ENCODE data around the gene ATP8A2.
"Not testable (repeated sequence)": the region's sequence is repeated elsewhere in the genome, so short reads cannot be mapped to it uniquely, and the experiment has no call there.

The ATP8A2 gene

GRCh38 chr13:25951831-25952230 lies 580.1 kb downstream of the ATP8A2 start:
- Histone ChIP-seq H3K9ac (ENCODE audit: low read length in 5 of 5) (no peak overlapping the region), H3K27ac (ENCODE audit: low read depth, low read length) (no peak overlapping the region), H3K4me3 (ENCODE audit: low read depth in 1 of 5, low read length in 5 of 5) (no peak overlapping the region), H3K9me3 (ENCODE audit: control insufficient read depth in 5 of 5, low read length in 5 of 5) (peaks cover 3 to 19% (median 4%) of the 10 kb centered on the region in 5 donors), H3K4me1 (ENCODE audit: control insufficient read depth in 5 of 5, insufficient read depth in 5 of 5, low read length in 5 of 5) (no peaks in the 10 kb centered on the region), H3K36me3 (ENCODE audit: control insufficient read depth in 5 of 5, insufficient read depth in 5 of 5, low read length in 5 of 5) (no peaks in the 10 kb centered on the region), H3K27me3 (ENCODE audit: control insufficient read depth in 5 of 5, insufficient read depth in 4 of 5, low read length in 5 of 5) (peaks cover 0 to 14% (median 6%) of the 10 kb centered on the region in 5 donors)

GRCh38 chr13:25954080-25954479 lies 582.3 kb downstream of the ATP8A2 start:
- not testable (repeated sequence) for H3K27ac ChIP-seq (ENCODE audit: low read depth, low read length); H3K4me1 ChIP-seq (ENCODE audit: control insufficient read depth in 5 of 5, insufficient read depth in 5 of 5, low read length in 5 of 5); H3K27me3 ChIP-seq (ENCODE audit: control insufficient read depth in 5 of 5, insufficient read depth in 4 of 5, low read length in 5 of 5); H3K9ac ChIP-seq (ENCODE audit: low read length in 5 of 5); H3K4me3 ChIP-seq (ENCODE audit: low read depth in 1 of 5, low read length in 5 of 5); H3K36me3 ChIP-seq (ENCODE audit: control insufficient read depth in 5 of 5, insufficient read depth in 5 of 5, low read length in 5 of 5)
- H3K9me3 ChIP-seq (ENCODE audit: control insufficient read depth in 5 of 5, low read length in 5 of 5): peaks cover 3 to 13% (median 4%) of the 10 kb centered on the region in 5 donors

DNA sequence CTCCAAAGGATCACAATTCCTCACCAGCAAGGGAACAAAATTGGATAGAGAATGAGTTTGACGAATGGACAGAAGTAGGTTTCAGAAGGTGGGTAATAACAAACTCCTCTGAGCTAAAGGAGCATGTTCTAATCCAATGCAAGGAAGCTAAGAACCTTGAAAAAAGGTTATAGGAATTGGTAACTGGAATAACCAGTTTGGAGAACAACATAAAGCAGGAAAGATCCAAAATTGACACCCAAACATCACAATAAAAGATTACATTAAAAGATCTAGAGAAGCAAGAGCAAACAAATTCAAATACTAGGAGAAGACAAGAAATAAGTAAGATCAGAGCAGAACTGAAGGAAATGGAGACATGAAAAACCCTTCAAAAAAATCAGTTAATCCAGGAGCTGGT lies 583.2 kb downstream of the ATP8A2 start:
- not testable (repeated sequence) for H3K9ac ChIP-seq (ENCODE audit: low read length in 5 of 5); H3K4me3 ChIP-seq (ENCODE audit: low read depth in 1 of 5, low read length in 5 of 5); H3K27ac ChIP-seq (ENCODE audit: low read depth, low read length); H3K36me3 ChIP-seq (ENCODE audit: control insufficient read depth in 5 of 5, insufficient read depth in 5 of 5, low read length in 5 of 5); H3K27me3 ChIP-seq (ENCODE audit: control insufficient read depth in 5 of 5, insufficient read depth in 4 of 5, low read length in 5 of 5); H3K4me1 ChIP-seq (ENCODE audit: control insufficient read depth in 5 of 5, insufficient read depth in 5 of 5, low read length in 5 of 5)
- H3K9me3 ChIP-seq (ENCODE audit: control insufficient read depth in 5 of 5, low read length in 5 of 5): peaks cover 3 to 13% (median 4%) of the 10 kb centered on the region in 5 donors

- Histone ChIP-seq H3K4me1 (ENCODE audit: control insufficient read depth in 5 of 5, insufficient read depth in 5 of 5, low read length in 5 of 5) (peaks cover 0 to 11% (median 7%) of the 10 kb centered on the region in 5 donors), H3K4me3 (ENCODE audit: low read depth in 1 of 5, low read length in 5 of 5) (no peak overlapping the region), H3K27ac (ENCODE audit: low read depth, low read length) (no peak overlapping the region), H3K36me3 (ENCODE audit: control insufficient read depth in 5 of 5, insufficient read depth in 5 of 5, low read length in 5 of 5) (no peaks in the 10 kb centered on the region), H3K9ac (ENCODE audit: low read length in 5 of 5) (no peak overlapping the region), H3K9me3 (ENCODE audit: control insufficient read depth in 5 of 5, low read length in 5 of 5) (no peaks in the 10 kb centered on the region), H3K27me3 (ENCODE audit: control insufficient read depth in 5 of 5, insufficient read depth in 4 of 5, low read length in 5 of 5) (no peaks in the 10 kb centered on the region)
These were observed 587.2 kb downstream of the ATP8A2 start for GRCh38 chr13:25958986-25959385.

GRCh38 chr13:25961294-25961693 lies 589.5 kb downstream of the ATP8A2 start:
- no peak overlapping the region for H3K27ac ChIP-seq (ENCODE audit: low read depth, low read length)
- no peak overlapping the region for H3K9ac ChIP-seq (ENCODE audit: low read length in 5 of 5)
- H3K27me3 ChIP-seq (ENCODE audit: control insufficient read depth in 5 of 5, insufficient read depth in 4 of 5, low read length in 5 of 5): no peaks in the 10 kb centered on the region
- no peak overlapping the region for H3K4me3 ChIP-seq (ENCODE audit: low read depth in 1 of 5, low read length in 5 of 5)
- H3K36me3 ChIP-seq (ENCODE audit: control insufficient read depth in 5 of 5, insufficient read depth in 5 of 5, low read length in 5 of 5): no peaks in the 10 kb centered on the region
- H3K4me1 ChIP-seq (ENCODE audit: control insufficient read depth in 5 of 5, insufficient read depth in 5 of 5, low read length in 5 of 5): peaks cover 0 to 17% (median 8%) of the 10 kb centered on the region in 5 donors
- no peaks in the 10 kb centered on the region for H3K9me3 ChIP-seq (ENCODE audit: control insufficient read depth in 5 of 5, low read length in 5 of 5)

DNA sequence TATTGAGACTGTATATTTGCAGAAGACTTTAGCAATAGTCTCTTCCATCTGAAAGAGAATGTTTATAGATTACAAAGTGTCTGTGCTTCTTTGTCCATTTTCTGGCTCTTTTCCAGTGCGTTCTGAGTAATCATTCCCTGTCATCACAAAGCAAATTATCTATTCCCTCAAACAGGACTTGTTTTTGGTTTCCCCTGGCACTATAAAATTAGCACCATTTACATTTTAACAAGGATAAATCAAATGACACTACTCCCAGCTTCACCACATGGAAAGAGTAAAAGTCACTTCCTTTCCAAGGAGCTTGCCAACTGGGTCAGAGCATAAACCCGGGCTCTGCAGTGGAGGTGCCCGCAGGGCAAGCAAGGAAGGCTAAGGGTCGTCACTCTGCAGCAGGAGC lies 591.9 kb downstream of the ATP8A2 start:
- H3K27me3 ChIP-seq (ENCODE audit: control insufficient read depth in 5 of 5, insufficient read depth in 4 of 5, low read length in 5 of 5): no peaks in the 10 kb centered on the region
- no peak overlapping the region for H3K9ac ChIP-seq (ENCODE audit: low read length in 5 of 5)
- H3K4me3 ChIP-seq (ENCODE audit: low read depth in 1 of 5, low read length in 5 of 5): no peak overlapping the region
- H3K9me3 ChIP-seq (ENCODE audit: control insufficient read depth in 5 of 5, low read length in 5 of 5): no peaks in the 10 kb centered on the region
- H3K27ac ChIP-seq (ENCODE audit: low read depth, low read length): no peak overlapping the region
- H3K4me1 ChIP-seq (ENCODE audit: control insufficient read depth in 5 of 5, insufficient read depth in 5 of 5, low read length in 5 of 5): peaks cover 0 to 17% (median 8%) of the 10 kb centered on the region in 5 donors
- H3K36me3 ChIP-seq (ENCODE audit: control insufficient read depth in 5 of 5, insufficient read depth in 5 of 5, low read length in 5 of 5): no peaks in the 10 kb centered on the region

DNA sequence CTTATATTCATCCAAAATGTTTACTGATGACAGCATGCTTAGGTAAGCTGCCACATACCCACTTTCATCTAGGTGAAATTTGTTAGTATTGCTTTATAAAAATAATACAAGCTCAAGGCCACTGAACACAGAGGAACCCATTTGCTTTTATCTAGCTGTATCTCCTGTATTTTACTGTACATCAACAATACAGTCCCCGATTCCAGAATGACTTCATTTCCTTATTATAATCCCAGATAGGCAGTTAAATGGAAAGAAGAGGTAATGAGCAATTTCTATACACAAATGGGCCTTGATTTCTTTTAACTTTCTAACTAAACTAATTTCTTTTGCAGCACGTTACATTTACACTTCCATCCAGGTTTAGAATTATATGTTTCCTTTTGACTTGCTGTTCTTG lies 593.8 kb downstream of the ATP8A2 start:
- Histone ChIP-seq H3K4me1 (ENCODE audit: control insufficient read depth in 5 of 5, insufficient read depth in 5 of 5, low read length in 5 of 5) (peaks cover 0 to 17% (median 8%) of the 10 kb centered on the region in 5 donors), H3K27me3 (ENCODE audit: control insufficient read depth in 5 of 5, insufficient read depth in 4 of 5, low read length in 5 of 5) (peaks cover 0 to 2% (median 0%) of the 10 kb centered on the region in 5 donors), H3K9me3 (ENCODE audit: control insufficient read depth in 5 of 5, low read length in 5 of 5) (no peaks in the 10 kb centered on the region), H3K27ac (ENCODE audit: low read depth, low read length) (no peak overlapping the region), H3K36me3 (ENCODE audit: control insufficient read depth in 5 of 5, insufficient read depth in 5 of 5, low read length in 5 of 5) (no peaks in the 10 kb centered on the region), H3K9ac (ENCODE audit: low read length in 5 of 5) (no peak overlapping the region), H3K4me3 (ENCODE audit: low read depth in 1 of 5, low read length in 5 of 5) (no peak overlapping the region)

- H3K9me3 ChIP-seq (ENCODE audit: control insufficient read depth in 5 of 5, low read length in 5 of 5): no peaks in the 10 kb centered on the region
- peaks cover 0 to 17% (median 8%) of the 10 kb centered on the region in 5 donors for H3K4me1 ChIP-seq (ENCODE audit: control insufficient read depth in 5 of 5, insufficient read depth in 5 of 5, low read length in 5 of 5)
- no peak overlapping the region for H3K27ac ChIP-seq (ENCODE audit: low read depth, low read length)
- no peak overlapping the region for H3K4me3 ChIP-seq (ENCODE audit: low read depth in 1 of 5, low read length in 5 of 5)
- H3K36me3 ChIP-seq (ENCODE audit: control insufficient read depth in 5 of 5, insufficient read depth in 5 of 5, low read length in 5 of 5): no peaks in the 10 kb centered on the region
- no peak overlapping the region for H3K9ac ChIP-seq (ENCODE audit: low read length in 5 of 5)
- H3K27me3 ChIP-seq (ENCODE audit: control insufficient read depth in 5 of 5, insufficient read depth in 4 of 5, low read length in 5 of 5): peaks cover 0 to 2% (median 0%) of the 10 kb centered on the region in 5 donors
These were observed 594.3 kb downstream of the ATP8A2 start for GRCh38 chr13:25966086-25966485.

- Histone ChIP-seq H3K4me1 (ENCODE audit: control insufficient read depth in 5 of 5, insufficient read depth in 5 of 5, low read length in 5 of 5) (peaks cover 0 to 17% (median 8%) of the 10 kb centered on the region in 5 donors), H3K4me3 (ENCODE audit: low read depth in 1 of 5, low read length in 5 of 5) (no peak overlapping the region), H3K9ac (ENCODE audit: low read length in 5 of 5) (no peak overlapping the region), H3K36me3 (ENCODE audit: control insufficient read depth in 5 of 5, insufficient read depth in 5 of 5, low read length in 5 of 5) (no peaks in the 10 kb centered on the region), H3K27me3 (ENCODE audit: control insufficient read depth in 5 of 5, insufficient read depth in 4 of 5, low read length in 5 of 5) (peaks cover 0 to 2% (median 0%) of the 10 kb centered on the region in 5 donors), H3K9me3 (ENCODE audit: control insufficient read depth in 5 of 5, low read length in 5 of 5) (no peaks in the 10 kb centered on the region), H3K27ac (ENCODE audit: low read depth, low read length) (no peak overlapping the region)
These were observed 595.4 kb downstream of the ATP8A2 start for GRCh38 chr13:25967144-25967543.

DNA sequence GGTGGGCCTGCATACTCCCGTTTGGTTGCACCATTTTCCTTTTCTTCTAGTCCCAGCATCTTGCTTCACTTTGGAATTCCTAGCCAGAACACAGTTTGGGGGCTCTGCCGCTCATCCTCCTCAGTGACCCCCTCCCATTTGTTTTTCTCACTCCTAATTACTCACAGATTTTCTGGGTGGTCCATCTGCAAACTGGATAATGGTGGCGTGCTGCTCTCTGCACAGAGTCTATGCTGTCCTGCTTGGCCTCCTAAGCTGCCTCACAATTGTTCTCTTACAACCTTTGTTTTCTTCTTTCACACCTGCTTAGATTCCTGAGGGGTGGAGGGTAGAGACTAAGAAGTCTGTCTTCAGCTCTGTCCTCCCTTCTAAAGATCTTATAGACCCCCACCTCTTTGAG lies 599.3 kb downstream of the ATP8A2 start:
- Histone ChIP-seq H3K27me3 (ENCODE audit: control insufficient read depth in 5 of 5, insufficient read depth in 4 of 5, low read length in 5 of 5) (peaks cover 0 to 18% (median 8%) of the 10 kb centered on the region in 5 donors), H3K36me3 (ENCODE audit: control insufficient read depth in 5 of 5, insufficient read depth in 5 of 5, low read length in 5 of 5) (no peaks in the 10 kb centered on the region), H3K9me3 (ENCODE audit: control insufficient read depth in 5 of 5, low read length in 5 of 5) (no peaks in the 10 kb centered on the region), H3K4me3 (ENCODE audit: low read depth in 1 of 5, low read length in 5 of 5) (no peak overlapping the region), H3K4me1 (ENCODE audit: control insufficient read depth in 5 of 5, insufficient read depth in 5 of 5, low read length in 5 of 5) (no peaks in the 10 kb centered on the region), H3K9ac (ENCODE audit: low read length in 5 of 5) (no peak overlapping the region), H3K27ac (ENCODE audit: low read depth, low read length) (no peak overlapping the region)
